Peyer's patch (tissue), 4 donors: Measurements from ENCODE around the gene ELF4. TPM values are rescaled to one million over a fixed set of nuclear protein-coding genes. Genes with fewer than 3 reads are reported as not detected.

Experiments
- DNase-seq, 3 donors: peaks; one replicate each; pipeline ENCODE4 v3.0.0-alpha.2; 2017 to 2019
- H3K27ac ChIP-seq, 4 donors: fragments of 200-600 bp; sonication (generic); one replicate each; pipeline ENCODE4 v1.5.1; 2016 to 2019
- H3K27me3 ChIP-seq, 2 donors: fragments of 200-600 bp; sonication (generic); one replicate each; pipeline ENCODE4 v1.5.1; 2019
- H3K36me3 ChIP-seq, 3 donors: fragments of 200-600 bp; sonication (generic); one replicate each; pipeline ENCODE4 v1.5.1; 2016 to 2019
- H3K4me1 ChIP-seq, 4 donors: fragments of 200-600 bp; sonication (generic); one replicate each; pipeline ENCODE4 v1.5.1; 2016 to 2019
- H3K4me3 ChIP-seq, 4 donors: fragments of 200-600 bp; sonication (generic); 1 replicate in 3 of 4; 2 replicates in 1 of 4; pipeline ENCODE4 v1.5.1; 2016 to 2019; ENCODE audit warnings: mild to moderate bottlenecking in 1 of 4
- H3K9me3 ChIP-seq, 4 donors: fragments of 200-600 bp; sonication (generic); one replicate each; pipeline ENCODE4 v1.5.1; 2016 to 2019; ENCODE audit warnings: mild to moderate bottlenecking in 1 of 4
- CTCF ChIP-seq, 6 experiments: fragments of 450-650 bp in 4 of 6; fragments of 200-600 bp in 2 of 6; sonication (generic) in 1 of 6; IDR thresholded peaks; one replicate each; pipeline ENCODE4 v1.5.1; 2017 to 2019; ENCODE audit warnings: antibody characterized with exemption in 6 of 6, mild to moderate bottlenecking in 3 of 6, moderate library complexity in 1 of 6
- POLR2A ChIP-seq, 2 donors: fragments of 450-650 bp; IDR thresholded peaks; one replicate each; pipeline ENCODE4 v1.5.1; 2017; ENCODE audit warnings: antibody characterized with exemption in 2 of 2, mild to moderate bottlenecking in 2 of 2, moderate library complexity in 2 of 2
- total RNA-seq, 4 donors: library from RNA; depleted of rRNA; stranded (reverse); fragments of >200 nt; gene quantifications; one replicate each; pipeline ENCODE4 v1.1.0, GENCODE V29; 2016

The ELF4 gene
- total RNA-seq, 4 donors from 2014 or later: 17.3 to 47.3 (median 43.7) TPM

DNA sequence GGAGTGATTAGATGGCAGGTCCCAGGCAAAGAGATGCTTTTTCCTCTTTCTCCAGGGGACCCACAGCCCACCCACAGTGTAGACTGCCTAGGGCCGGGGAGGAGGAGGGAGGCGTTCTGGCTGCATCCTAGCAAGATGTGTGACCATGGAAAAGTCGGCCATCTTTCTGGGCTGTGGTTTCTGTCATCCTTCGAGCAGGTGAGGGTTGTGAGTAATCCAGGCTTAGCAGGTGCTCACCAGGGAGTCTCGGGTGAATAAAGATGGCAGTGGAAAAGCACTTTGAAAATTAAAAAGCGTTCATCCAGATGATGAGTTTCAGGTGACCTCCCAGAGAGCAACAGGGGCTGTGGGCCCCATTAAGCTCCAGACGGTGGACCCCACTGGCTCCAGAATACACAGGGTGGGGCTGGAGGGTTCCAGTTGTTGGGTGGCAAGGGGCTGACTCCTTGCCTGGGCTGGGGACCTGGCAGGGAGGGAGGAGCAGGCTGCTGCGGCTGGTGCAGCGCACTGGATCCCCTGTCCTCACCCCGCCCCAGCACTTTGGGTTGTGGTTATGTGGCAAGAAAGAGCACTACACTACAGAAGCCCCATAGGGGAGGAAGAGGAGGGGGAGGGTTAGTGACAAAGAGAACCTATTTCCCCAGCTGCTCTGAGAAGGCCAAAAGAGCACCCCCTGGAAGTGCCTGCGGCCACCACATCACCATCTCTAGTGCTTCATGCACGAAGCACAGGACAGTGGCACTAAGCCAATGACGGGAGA lies 23.7 kb downstream of the ELF4 start:
- no peaks in the 10 kb centered on the region for H3K9me3 ChIP-seq
- DNase-seq: peak in 2 of 3 donors; percentile 83 to 87
- peak overlapping the region in 3 of 4 donors; percentile 7 to 19 (median 18) for H3K4me3 ChIP-seq
- H3K27ac ChIP-seq: peak overlapping the region; percentile 60 to 81 (median 67)
- H3K4me1 ChIP-seq: peaks cover 0 to 32% (median 13%) of the 10 kb centered on the region in 4 donors
- TF ChIP-seq POLR2A (IDR thresholded peaks at IDR 0.05): no peak
- no peak for TF ChIP-seq CTCF (IDR thresholded peaks at IDR 0.05)
- no peaks in the 10 kb centered on the region for H3K27me3 ChIP-seq
- H3K36me3 ChIP-seq: no peaks in the 10 kb centered on the region

GRCh38 chrX:130085551-130086446 lies 24.5 kb downstream of the ELF4 start:
- Histone ChIP-seq H3K4me1 (peaks cover 0 to 32% (median 14%) of the 10 kb centered on the region in 4 donors), H3K27me3 (no peaks in the 10 kb centered on the region), H3K36me3 (no peaks in the 10 kb centered on the region), H3K4me3 (peak overlapping the region in 2 of 4 donors; percentile 19 to 23), H3K9me3 (no peaks in the 10 kb centered on the region), H3K27ac (peak overlapping the region; percentile 60 to 81 (median 67))
- TF ChIP-seq POLR2A (IDR thresholded peaks at IDR 0.05): no peak
- DNase-seq: peak in 1 of 3 donors; percentile 41

DNA sequence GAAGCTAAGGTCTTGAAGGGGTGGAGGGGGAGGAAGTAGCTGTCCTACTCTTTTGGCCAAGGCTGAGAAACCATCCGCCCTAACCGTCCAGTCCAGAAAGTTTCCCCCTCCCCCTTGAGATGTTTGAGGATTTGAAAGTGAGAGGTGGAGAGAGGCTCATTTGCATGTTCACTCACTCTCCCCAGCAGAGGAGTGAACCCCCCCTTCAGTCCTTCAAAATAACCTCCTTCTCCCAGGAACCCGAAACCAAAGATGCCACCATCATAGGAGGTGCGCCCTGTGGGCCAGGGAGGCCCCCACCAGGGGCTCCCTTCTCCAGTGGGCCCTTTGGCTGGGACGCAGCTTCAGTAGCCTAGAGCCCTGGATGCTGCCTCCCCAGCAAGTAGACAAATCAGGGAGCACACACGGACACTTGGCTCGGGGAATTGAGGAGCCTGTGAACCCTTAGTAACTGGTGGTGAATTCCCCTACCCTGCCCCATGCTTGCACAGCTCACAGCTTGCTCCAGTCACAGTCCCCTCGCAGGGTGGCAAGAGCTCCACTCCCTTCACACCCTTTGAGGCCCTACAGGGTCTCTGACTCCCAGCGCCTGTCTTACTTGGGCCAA lies 25.6 kb downstream of the ELF4 start:
- peak overlapping the region; percentile 60 to 81 (median 67) for H3K27ac ChIP-seq
- no peaks in the 10 kb centered on the region for H3K9me3 ChIP-seq
- H3K36me3 ChIP-seq: no peaks in the 10 kb centered on the region
- DNase-seq: peak in 1 of 3 donors; percentile 39
- no peaks in the 10 kb centered on the region for H3K27me3 ChIP-seq
- peaks cover 0 to 32% (median 14%) of the 10 kb centered on the region in 4 donors for H3K4me1 ChIP-seq
- TF ChIP-seq POLR2A (IDR thresholded peaks at IDR 0.05) (no peak), CTCF (IDR thresholded peaks at IDR 0.05) (no peak)
- H3K4me3 ChIP-seq: peak overlapping the region in 2 of 4 donors; percentile 19 to 23

DNA sequence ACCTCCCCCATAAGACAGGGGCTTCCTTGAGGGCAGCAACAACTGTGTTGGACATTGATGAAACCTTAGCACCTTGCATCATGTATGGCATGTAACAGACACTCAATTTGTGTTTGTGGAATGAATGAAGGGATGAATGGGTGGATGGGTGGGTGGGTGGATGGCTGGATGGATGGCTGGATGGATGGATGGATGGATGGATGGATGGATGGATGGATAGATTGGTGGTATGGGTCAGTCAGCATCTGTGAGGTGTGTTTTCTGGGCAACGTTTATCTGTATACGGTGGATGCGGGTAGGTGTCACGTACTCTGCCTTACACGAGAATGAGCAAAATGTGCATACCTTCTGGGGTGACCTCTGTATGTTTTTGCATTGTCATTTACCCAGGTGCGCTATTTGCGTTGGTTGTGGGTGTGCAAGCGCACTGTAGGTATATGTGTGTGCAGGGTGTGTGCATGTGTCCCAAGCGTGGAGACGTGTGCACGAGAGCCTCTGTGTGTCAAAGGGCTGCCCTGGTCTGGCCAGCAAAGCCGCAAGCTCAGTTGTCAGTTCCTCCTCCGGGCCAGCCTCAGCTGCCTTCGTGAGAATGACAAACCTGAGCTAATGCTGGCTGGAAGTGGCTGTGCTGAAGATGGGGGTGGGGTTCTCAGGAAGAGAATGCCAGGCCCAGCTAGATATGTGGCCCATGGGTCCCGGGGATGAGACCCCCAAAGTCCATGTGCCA lies 26.5 kb downstream of the ELF4 start:
- peak overlapping the region in 1 of 4 donors; percentile 16 for H3K4me3 ChIP-seq
- DNase-seq: peak in 2 of 3 donors; percentile 62 to 63
- H3K27ac ChIP-seq: peak overlapping the region; percentile 60 to 81 (median 70)
- TF ChIP-seq POLR2A (IDR thresholded peaks at IDR 0.05): no peak
- no peak for TF ChIP-seq CTCF (IDR thresholded peaks at IDR 0.05)
- no peaks in the 10 kb centered on the region for H3K9me3 ChIP-seq
- H3K36me3 ChIP-seq: no peaks in the 10 kb centered on the region
- no peaks in the 10 kb centered on the region for H3K27me3 ChIP-seq
- H3K4me1 ChIP-seq: peaks cover 0 to 32% (median 14%) of the 10 kb centered on the region in 4 donors

- H3K4me1 ChIP-seq: peaks cover 0 to 32% (median 14%) of the 10 kb centered on the region in 4 donors
- no peaks in the 10 kb centered on the region for H3K27me3 ChIP-seq
- no peaks in the 10 kb centered on the region for H3K9me3 ChIP-seq
- peak overlapping the region in 2 of 4 donors; percentile 24 to 34 for H3K4me3 ChIP-seq
- no peak for DNase-seq
- no peaks in the 10 kb centered on the region for H3K36me3 ChIP-seq
- H3K27ac ChIP-seq: peak overlapping the region; percentile 32 to 81 (median 70)
- TF ChIP-seq CTCF (IDR thresholded peaks at IDR 0.05) (no peak), POLR2A (IDR thresholded peaks at IDR 0.05) (no peak)
Observed at GRCh38 chrX:130083107-130083490, 27.2 kb downstream of the ELF4 start.
